H9 (cell line): Measurements from ENCODE around the gene SLC25A4. TPM values are rescaled to one million over a fixed set of nuclear protein-coding genes. Genes with fewer than 3 reads are reported as not detected.

Experiments
- DNase-seq: peaks from one replicate; pipeline ENCODE4 v3.0.0-alpha.2; 2017
- H2AFZ ChIP-seq: one replicate; pipeline ENCODE4 v1.6.1; 2013; ENCODE audit warnings: mild to moderate bottlenecking, low read length, control low read depth, moderate library complexity
- H2AK5ac ChIP-seq: 2 replicates; pipeline ENCODE4 v1.6.1; 2013; ENCODE audit warnings: low read length, control low read depth, mixed read lengths; ENCODE audit not compliant: insufficient read length
- H2BK120ac ChIP-seq: one replicate; pipeline ENCODE4 v1.6.1; 2013; ENCODE audit warnings: low read depth, mild to moderate bottlenecking, low read length, control low read depth, inconsistent platforms; ENCODE audit not compliant: poor library complexity, severe bottlenecking
- H2BK12ac ChIP-seq: 2 replicates; pipeline ENCODE4 v1.6.1; 2013; ENCODE audit warnings: low read length, control low read depth, mixed read lengths, low read depth; ENCODE audit not compliant: insufficient read length
- H2BK15ac ChIP-seq: 2 replicates; pipeline ENCODE4 v1.6.1; 2013; ENCODE audit warnings: low read depth, low read length, control low read depth
- H2BK20ac ChIP-seq: one replicate; pipeline ENCODE4 v1.6.1; 2013; ENCODE audit warnings: low read depth, mild to moderate bottlenecking, low read length, control low read depth, inconsistent platforms; ENCODE audit not compliant: poor library complexity, severe bottlenecking
- H2BK5ac ChIP-seq: 2 replicates; pipeline ENCODE4 v1.6.1; 2013; ENCODE audit warnings: low read length, control low read depth, mixed read lengths; ENCODE audit not compliant: insufficient read length
- H3K14ac ChIP-seq: 2 replicates; pipeline ENCODE4 v1.6.1; 2013; ENCODE audit warnings: low read length, control low read depth; ENCODE audit not compliant: insufficient read depth
- H3K18ac ChIP-seq: 2 replicates; pipeline ENCODE4 v1.6.1; 2013; ENCODE audit warnings: low read depth, mild to moderate bottlenecking, mixed read lengths, low read length, control low read depth; ENCODE audit not compliant: insufficient read length
- H3K23ac ChIP-seq: 2 replicates; pipeline ENCODE4 v1.6.1; 2013; ENCODE audit warnings: low read length, control low read depth, mixed read lengths, low read depth; ENCODE audit not compliant: insufficient read length
- H3K23me2 ChIP-seq: 2 replicates; pipeline ENCODE4 v1.6.1; 2013; ENCODE audit warnings: low read depth, mild to moderate bottlenecking, mixed read lengths, low read length, control low read depth; ENCODE audit not compliant: insufficient read length, poor library complexity, severe bottlenecking
- H3K27ac ChIP-seq: 2 replicates; pipeline ENCODE4 v1.5.1; 2013; ENCODE audit warnings: low read length, control low read depth, mixed read lengths, low read depth; ENCODE audit not compliant: insufficient read length
- H3K27me3 ChIP-seq: 2 replicates; pipeline ENCODE4 v1.6.1; 2013; ENCODE audit warnings: low read length, control low read depth, inconsistent platforms; ENCODE audit not compliant: insufficient read depth
- H3K4ac ChIP-seq: 2 replicates; pipeline ENCODE4 v1.6.1; 2013; ENCODE audit warnings: low read depth, mild to moderate bottlenecking, control low read depth, inconsistent platforms, low read length, moderate library complexity
- H3K4me1 ChIP-seq: 2 replicates; pipeline ENCODE4 v1.6.1; 2013; ENCODE audit warnings: low read length, control low read depth, inconsistent platforms; ENCODE audit not compliant: insufficient read depth
- H3K4me2 ChIP-seq: 2 replicates; pipeline ENCODE4 v1.6.1; 2013; ENCODE audit warnings: low read length, control low read depth, mixed read lengths; ENCODE audit not compliant: insufficient read length, insufficient read depth
- H3K56ac ChIP-seq: 2 replicates; pipeline ENCODE4 v1.6.1; 2013; ENCODE audit warnings: low read depth, mild to moderate bottlenecking, mixed read lengths, low read length, control low read depth; ENCODE audit not compliant: insufficient read length
- H3K79me1 ChIP-seq: 2 replicates; pipeline ENCODE4 v1.6.1; 2013; ENCODE audit warnings: low read depth, mild to moderate bottlenecking, moderate library complexity, low read length, control low read depth, inconsistent platforms; ENCODE audit not compliant: insufficient read depth, poor library complexity, severe bottlenecking
- H3K79me2 ChIP-seq: 2 replicates; pipeline ENCODE4 v1.6.1; 2013; ENCODE audit warnings: low read length, control low read depth, inconsistent platforms; ENCODE audit not compliant: insufficient read depth
- H3K9ac ChIP-seq: 2 replicates; pipeline ENCODE4 v1.6.1; 2013; ENCODE audit warnings: low read length, control low read depth, mixed read lengths; ENCODE audit not compliant: insufficient read length; ENCODE audit errors: extremely low read depth
- H3K9me3 ChIP-seq: one replicate; pipeline ENCODE4 v1.6.1; 2013; ENCODE audit warnings: low read depth, low read length, inconsistent platforms; ENCODE audit not compliant: control insufficient read depth
- H3T11ph ChIP-seq: one replicate; pipeline ENCODE4 v1.6.1; 2013; ENCODE audit warnings: mild to moderate bottlenecking, low read length, control low read depth, inconsistent platforms
- H4K20me1 ChIP-seq: one replicate; pipeline ENCODE4 v1.6.1; 2013; ENCODE audit not compliant: control insufficient read depth, insufficient read length, insufficient read depth
- H4K5ac ChIP-seq: 2 replicates; pipeline ENCODE4 v1.6.1; 2013; ENCODE audit warnings: low read depth, mild to moderate bottlenecking, mixed read lengths, low read length, control low read depth; ENCODE audit not compliant: insufficient read length
- H4K8ac ChIP-seq: replicated peaks from 2 replicates; pipeline ENCODE4 v1.6.1; 2013; ENCODE audit warnings: low read length, control low read depth, mixed read lengths, low read depth; ENCODE audit not compliant: insufficient read length
- H4K91ac ChIP-seq: 2 replicates; pipeline ENCODE4 v1.6.1; 2013; ENCODE audit warnings: low read depth, mild to moderate bottlenecking, moderate library complexity, mixed read lengths, low read length, control low read depth; ENCODE audit not compliant: insufficient read length
- H3K27ac Mint-ChIP-seq, 3 experiments: 2 replicates in 2 of 3; 3 replicates in 1 of 3; pipeline ENCODE4 v1.8.0; 2020 to 2021; ENCODE audit warnings: mixed read lengths in 3 of 3, mild to moderate bottlenecking in 1 of 3, moderate library complexity in 1 of 3
- H3K27me3 Mint-ChIP-seq: 2 replicates; pipeline ENCODE4 v1.8.0; 2021; ENCODE audit warnings: low read depth, mild to moderate bottlenecking, moderate library complexity, mixed read lengths
- H3K36me3 Mint-ChIP-seq, 3 experiments: 2 replicates in 2 of 3; 3 replicates in 1 of 3; pipeline ENCODE4 v1.8.0; 2020 to 2021; ENCODE audit warnings: low read depth in 3 of 3, mixed read lengths in 3 of 3; ENCODE audit not compliant: insufficient read depth in 1 of 3
- H3K4me1 Mint-ChIP-seq, 2 experiments: 2 replicates each; pipeline ENCODE4 v1.8.0; 2020; ENCODE audit warnings: mixed read lengths in 2 of 2
- H3K4me3 Mint-ChIP-seq, 2 experiments: 2 replicates in 1 of 2; 3 replicates in 1 of 2; pipeline ENCODE4 v1.8.0; 2020 to 2021; ENCODE audit warnings: mild to moderate bottlenecking in 2 of 2, mixed read lengths in 2 of 2, moderate library complexity in 1 of 2
- H3K9me3 Mint-ChIP-seq, 2 experiments: 2 replicates in 1 of 2; 3 replicates in 1 of 2; pipeline ENCODE4 v1.8.0; 2020; ENCODE audit warnings: mild to moderate bottlenecking in 2 of 2, mixed read lengths in 2 of 2, moderate library complexity in 1 of 2
- total RNA-seq: library from RNA; stranded (reverse); gene quantifications from 2 replicates; pipeline ENCODE4 v1.2.1, GENCODE V29; 2021
- TF ChIP-seq, protein P1 (sequence below): fragments of 200-600 bp; sonication (generic); conservative IDR thresholded peaks from 3 replicates; pipeline ENCODE4 v1.8.0; 2021; ENCODE audit warnings: antibody characterized with exemption, mild to moderate bottlenecking

The SLC25A4 gene
- total RNA-seq, 1 experiment from 2014 or later, result 54.4 TPM

DNA sequence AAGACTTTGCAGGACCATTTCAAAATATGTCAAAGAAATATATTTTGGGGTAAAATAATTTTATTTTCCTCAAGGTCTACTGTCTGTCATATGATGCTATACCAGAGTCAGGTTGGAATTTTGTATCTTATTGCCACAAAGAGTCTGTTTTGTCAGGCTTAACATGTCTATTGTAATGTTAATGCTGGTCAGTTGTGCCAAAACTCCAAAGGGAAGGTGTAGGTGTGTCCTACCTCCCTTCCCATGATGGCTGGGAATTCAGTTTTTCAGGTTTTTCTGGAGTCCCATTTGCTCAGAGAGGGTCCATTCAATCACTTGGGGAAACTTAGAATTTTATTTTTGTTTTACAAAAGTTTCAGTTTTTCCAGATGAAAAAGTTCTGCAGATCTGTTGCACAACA is 33.3 kb upstream of the SLC25A4 start:
- no peak overlapping the region for H3K18ac ChIP-seq
- H3K56ac ChIP-seq, result no peak overlapping the region
- no peak overlapping the region for H2BK20ac ChIP-seq
- H3K23ac ChIP-seq, result no peak overlapping the region
- H3K14ac ChIP-seq, result no peak overlapping the region
- no peaks in the 10 kb centered on the region for H4K20me1 ChIP-seq
- H3K79me1 ChIP-seq, result no peaks in the 10 kb centered on the region
- no peak overlapping the region for H2BK120ac ChIP-seq
- Mint-ChIP-seq H3K27ac (peak overlapping the region; percentile 82 to 96 (median 85); a peak in 5 of 7 replicates), H3K36me3 (peaks cover 3 to 6% (median 6%) of the 10 kb centered on the region in 3 experiments; a peak in 5 of 7 replicates), H3K27me3 (no peaks in the 10 kb centered on the region), H3K4me3 (no peak overlapping the region), H3K4me1 (peaks cover 50 to 69% of the 10 kb centered on the region in 2 experiments), H3K9me3 (peaks cover 4 to 10% of the 10 kb centered on the region in 2 experiments)
- H4K8ac ChIP-seq, result no peak overlapping the region
- TF ChIP-seq, protein P1, sequence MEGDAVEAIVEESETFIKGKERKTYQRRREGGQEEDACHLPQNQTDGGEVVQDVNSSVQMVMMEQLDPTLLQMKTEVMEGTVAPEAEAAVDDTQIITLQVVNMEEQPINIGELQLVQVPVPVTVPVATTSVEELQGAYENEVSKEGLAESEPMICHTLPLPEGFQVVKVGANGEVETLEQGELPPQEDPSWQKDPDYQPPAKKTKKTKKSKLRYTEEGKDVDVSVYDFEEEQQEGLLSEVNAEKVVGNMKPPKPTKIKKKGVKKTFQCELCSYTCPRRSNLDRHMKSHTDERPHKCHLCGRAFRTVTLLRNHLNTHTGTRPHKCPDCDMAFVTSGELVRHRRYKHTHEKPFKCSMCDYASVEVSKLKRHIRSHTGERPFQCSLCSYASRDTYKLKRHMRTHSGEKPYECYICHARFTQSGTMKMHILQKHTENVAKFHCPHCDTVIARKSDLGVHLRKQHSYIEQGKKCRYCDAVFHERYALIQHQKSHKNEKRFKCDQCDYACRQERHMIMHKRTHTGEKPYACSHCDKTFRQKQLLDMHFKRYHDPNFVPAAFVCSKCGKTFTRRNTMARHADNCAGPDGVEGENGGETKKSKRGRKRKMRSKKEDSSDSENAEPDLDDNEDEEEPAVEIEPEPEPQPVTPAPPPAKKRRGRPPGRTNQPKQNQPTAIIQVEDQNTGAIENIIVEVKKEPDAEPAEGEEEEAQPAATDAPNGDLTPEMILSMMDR, result no peak
- no peak overlapping the region for H4K5ac ChIP-seq
- peak overlapping the region; percentile 65 for H3K27ac ChIP-seq
- DNase-seq, result no peak
- no peak overlapping the region for H3T11ph ChIP-seq
- no peak overlapping the region for H2BK12ac ChIP-seq
- no peak overlapping the region for H2AK5ac ChIP-seq
- no peaks in the 10 kb centered on the region for H3K27me3 ChIP-seq
- no peak overlapping the region for H3K4ac ChIP-seq
- H2BK15ac ChIP-seq, result no peak overlapping the region
- H3K23me2 ChIP-seq, result no peaks in the 10 kb centered on the region
- no peaks in the 10 kb centered on the region for H3K79me2 ChIP-seq
- H3K4me2 ChIP-seq, result no peak overlapping the region
- no peaks in the 10 kb centered on the region for H3K9me3 ChIP-seq
- H2AFZ ChIP-seq, result no peak overlapping the region
- H2BK5ac ChIP-seq, result no peak overlapping the region
- H3K9ac ChIP-seq, result no peak overlapping the region
- peaks cover 3% of the 10 kb centered on the region; the same call in 1 of the 2 replicates for H3K4me1 ChIP-seq
- H4K91ac ChIP-seq, result no peak overlapping the region
